22Rv1 (cell line): ENCODE results near the gene RTF2.

Source experiments
- H3K27ac ChIP-seq: fragments of 450-650 bp; 2 replicates; pipeline ENCODE4 v1.5.1; 2017
- CTCF ChIP-seq: fragments of 450-650 bp; IDR thresholded peaks from 2 replicates; pipeline ENCODE4 v1.5.1; 2017; ENCODE audit warnings: mild to moderate bottlenecking
- ZFX ChIP-seq: fragments of 450-650 bp; IDR thresholded peaks from 2 replicates; pipeline ENCODE4 v1.6.1; 2017; ENCODE audit warnings: antibody characterized with exemption, borderline replicate concordance

Gene RTF2

DNA sequence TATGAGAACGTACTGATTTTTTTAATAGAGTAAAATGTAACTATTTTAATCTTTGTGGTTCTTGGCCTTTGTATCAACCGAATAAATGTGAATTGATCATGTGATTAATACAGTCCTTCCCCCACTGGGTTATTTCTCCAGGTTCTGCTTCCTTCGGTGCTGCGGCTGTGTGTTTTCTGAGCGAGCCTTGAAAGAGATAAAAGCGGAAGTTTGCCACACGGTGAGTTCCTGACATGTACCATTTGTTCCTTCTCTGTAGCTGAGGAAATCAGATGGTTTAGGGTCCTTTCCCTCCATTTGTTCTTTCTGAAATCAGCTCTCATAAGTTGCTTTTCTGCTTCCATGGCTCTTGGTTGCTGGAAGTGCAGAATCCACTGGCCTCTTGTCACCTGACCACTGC lies 15.5 kb downstream of the RTF2 start:
- no peak for TF ChIP-seq CTCF
- no peak for TF ChIP-seq ZFX
- no peak overlapping the region for H3K27ac ChIP-seq

GRCh38 chr20:56487216-56487615 lies 18.8 kb downstream of the RTF2 start:
- H3K27ac ChIP-seq = no peak overlapping the region
- TF ChIP-seq CTCF (no peak), ZFX (no peak)

- no peak for TF ChIP-seq CTCF
- TF ChIP-seq ZFX = no peak
- H3K27ac ChIP-seq = no peak overlapping the region
Measured at GRCh38 chr20:56488566-56488965, 20.1 kb downstream of the RTF2 start.

- TF ChIP-seq CTCF (no peak), ZFX (no peak)
- no peak overlapping the region for H3K27ac ChIP-seq
Measured at GRCh38 chr20:56501116-56501515, 32.7 kb downstream of the RTF2 start.

- no peak for TF ChIP-seq CTCF
- TF ChIP-seq ZFX = no peak
- no peak overlapping the region for H3K27ac ChIP-seq
Measured at GRCh38 chr20:56503916-56504315, 35.5 kb downstream of the RTF2 start.

GRCh38 chr20:56504373-56505005 lies 36.1 kb downstream of the RTF2 start:
- H3K27ac ChIP-seq = no peak overlapping the region
- no peak for TF ChIP-seq ZFX
- TF ChIP-seq CTCF = peak; percentile 42

- H3K27ac ChIP-seq = no peak overlapping the region
Measured at GRCh38 chr20:56506103-56506502, 37.7 kb downstream of the RTF2 start.

More at GRCh38 chr20:56506103-56506502, 37.7 kb downstream of the RTF2 start:
- TF ChIP-seq CTCF = no peak
- TF ChIP-seq ZFX = no peak
